GM18508 (cell line): ENCODE measurements around the gene MRPS5.
"Not testable (repeated sequence)": the region's sequence is repeated elsewhere in the genome, so short reads cannot be mapped to it uniquely, and the experiment has no call there.

Experiments used
- ATAC-seq: cut with Tn5 transposase; IDR thresholded peaks from one replicate; pipeline ENCODE4 v1.9.1; 2021; ENCODE audit warnings: moderate number of reproducible peaks; ENCODE audit not compliant: insufficient read depth, unreplicated experiment

Gene MRPS5

GRCh38 chr2:95098273-95098672 lies 23.3 kb downstream of the MRPS5 start:
- ATAC-seq: not testable (repeated sequence)

- no peak for ATAC-seq
Measured at GRCh38 chr2:95091885-95092555, 29.6 kb downstream of the MRPS5 start.

GRCh38 chr2:95087379-95087778 lies 34.2 kb downstream of the MRPS5 start:
- no peak for ATAC-seq

- no peak for ATAC-seq
Measured at GRCh38 chr2:95086017-95086416, 35.6 kb downstream of the MRPS5 start.

- ATAC-seq: no peak
Measured at GRCh38 chr2:95082477-95082876, 39.1 kb downstream of the MRPS5 start.

- no peak for ATAC-seq
Measured at GRCh38 chr2:95079199-95079683, 42.4 kb downstream of the MRPS5 start.

GRCh38 chr2:95077861-95078603 lies 43.6 kb downstream of the MRPS5 start:
- ATAC-seq: no peak

GRCh38 chr2:95077530-95077825 lies 44.1 kb downstream of the MRPS5 start:
- no peak for ATAC-seq

- peak; percentile 59 for ATAC-seq
Measured at GRCh38 chr2:95076705-95077529, 44.7 kb downstream of the MRPS5 start.

- no peak for ATAC-seq
Measured at GRCh38 chr2:95075440-95076132, 46.0 kb downstream of the MRPS5 start.

- ATAC-seq: no peak
Measured at GRCh38 chr2:95074663-95075439, 46.8 kb downstream of the MRPS5 start.

GRCh38 chr2:95073856-95074662 lies 47.5 kb downstream of the MRPS5 start:
- no peak for ATAC-seq

- ATAC-seq: no peak
Measured at GRCh38 chr2:95072424-95072823, 49.2 kb downstream of the MRPS5 start.

- no peak for ATAC-seq
Measured at GRCh38 chr2:95071856-95072255, 49.8 kb downstream of the MRPS5 start.

GRCh38 chr2:95069465-95069864 lies 52.1 kb downstream of the MRPS5 start:
- no peak for ATAC-seq

GRCh38 chr2:95068256-95068655 lies 53.4 kb downstream of the MRPS5 start:
- ATAC-seq: no peak

GRCh38 chr2:95063086-95063958 lies 58.3 kb downstream of the MRPS5 start:
- ATAC-seq: no peak
